Bronchial epithelial cell (primary cell): ENCODE measurements around the gene CHPT1. TPM values are rescaled to one million over a fixed set of nuclear protein-coding genes. Genes with fewer than 3 reads are reported as not detected.
A peak's percentile ranks its signal among the peaks of the same experiment; 100 is the strongest.

ENCODE experiments used
- DNase-seq: peaks from one replicate; pipeline ENCODE4 v3.0.0-alpha.2; 2010; ENCODE audit warnings: low read depth
- FAIRE-seq: peaks from 2 replicates; lab custom pipeline; 2011; peaks lifted over from hg19 to GRCh38; lab: Jason Lieb, UNC
- H3K27me3 ChIP-seq: 2 replicates; pipeline ENCODE4 v1.5.1; 2011; ENCODE audit warnings: low read length; ENCODE audit not compliant: control insufficient read depth, insufficient read depth
- H3K36me3 ChIP-seq: 2 replicates; pipeline ENCODE4 v1.5.1; 2011; ENCODE audit warnings: low read length; ENCODE audit not compliant: control insufficient read depth, insufficient read depth
- H3K4me3 ChIP-seq: 2 replicates; pipeline ENCODE4 v1.5.1; 2011; ENCODE audit warnings: mild to moderate bottlenecking, low read depth, low read length, control low read depth
- CTCF ChIP-seq: IDR thresholded peaks from 2 replicates; pipeline ENCODE4 v1.5.1; 2011; ENCODE audit warnings: mild to moderate bottlenecking, moderate library complexity, low read length, control low read depth, inconsistent platforms; ENCODE audit not compliant: insufficient read depth, severe bottlenecking
- total RNA-seq: library from RNA; depleted of rRNA; stranded (reverse); fragments of >200 nt; gene quantifications from 2 replicates; pipeline ENCODE4 v1.2.1, GENCODE V29; 2014

The CHPT1 gene
- total RNA-seq, 1 donor from 2014 or later = 3.2 TPM

GRCh38 chr12:101761781-101762180, 64.3 kb downstream of the CHPT1 start:
- FAIRE-seq = no peak
- TF ChIP-seq CTCF = no peak
- H3K36me3 ChIP-seq = peaks cover 2% of the 10 kb centered on the region

GRCh38 chr12:101763246-101763931, 65.9 kb downstream of the CHPT1 start:
- no peak for FAIRE-seq
- no peak for TF ChIP-seq CTCF
- H3K27me3 ChIP-seq = no peaks in the 10 kb centered on the region
- no peak for DNase-seq
- peaks cover 1% of the 10 kb centered on the region for H3K36me3 ChIP-seq
- H3K4me3 ChIP-seq = no peak overlapping the region

More at GRCh38 chr12:101761781-101762180, 64.3 kb downstream of the CHPT1 start:
- Histone ChIP-seq H3K4me3 (no peak overlapping the region), H3K27me3 (no peaks in the 10 kb centered on the region)
- DNase-seq = no peak

GRCh38 chr12:101764051-101764792, 66.8 kb downstream of the CHPT1 start:
- Histone ChIP-seq H3K4me3 (no peak overlapping the region), H3K36me3 (no peaks in the 10 kb centered on the region), H3K27me3 (no peaks in the 10 kb centered on the region)
- FAIRE-seq = no peak
- peak; percentile 19 for DNase-seq
- no peak for TF ChIP-seq CTCF

- H3K36me3 ChIP-seq = peaks cover 2% of the 10 kb centered on the region
- FAIRE-seq (no peak), DNase-seq (no peak)
- no peak overlapping the region for H3K4me3 ChIP-seq
- TF ChIP-seq CTCF = no peak
- H3K27me3 ChIP-seq = no peaks in the 10 kb centered on the region
Measured at GRCh38 chr12:101767537-101767936, 70.1 kb downstream of the CHPT1 start.

GRCh38 chr12:101768781-101769180, 71.3 kb downstream of the CHPT1 start:
- DNase-seq = no peak
- no peak for TF ChIP-seq CTCF
- no peak overlapping the region for H3K4me3 ChIP-seq
- no peaks in the 10 kb centered on the region for H3K27me3 ChIP-seq
- peaks cover 2% of the 10 kb centered on the region for H3K36me3 ChIP-seq
- no peak for FAIRE-seq

GRCh38 chr12:101769865-101770264, 72.4 kb downstream of the CHPT1 start:
- DNase-seq (no peak), FAIRE-seq (no peak)
- no peak overlapping the region for H3K4me3 ChIP-seq
- peaks cover 2% of the 10 kb centered on the region for H3K36me3 ChIP-seq
- TF ChIP-seq CTCF = no peak
- H3K27me3 ChIP-seq = no peaks in the 10 kb centered on the region
